NAMALWA (cell line): ENCODE data around the gene TEX264.

Experiments used
- DNase-seq: peaks from one replicate; pipeline ENCODE4 v3.0.0-alpha.2; 2015; ENCODE audit warnings: low spot score

Gene TEX264

DNA sequence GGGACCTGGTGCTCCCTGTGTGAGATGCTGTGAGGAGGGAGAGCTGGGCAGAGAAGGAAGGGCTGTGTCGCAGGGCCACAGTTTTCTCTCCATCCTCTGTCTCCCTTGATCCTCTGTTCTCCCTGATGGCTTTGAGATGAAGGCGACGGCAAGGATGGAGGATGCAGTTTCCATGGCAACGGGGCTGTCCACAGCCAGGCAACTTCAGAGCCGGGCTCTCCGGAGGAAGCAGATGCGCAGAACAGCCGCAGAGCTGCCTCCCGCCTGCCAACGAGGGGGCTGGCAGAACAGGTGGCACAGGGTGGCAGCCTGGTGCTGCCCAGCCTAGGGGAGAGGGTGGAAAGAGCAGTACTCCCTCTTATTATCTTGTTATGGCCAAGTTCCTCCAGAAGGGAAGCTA is 25.9 kb downstream of the TEX264 start:
- DNase-seq: no peak

DNA sequence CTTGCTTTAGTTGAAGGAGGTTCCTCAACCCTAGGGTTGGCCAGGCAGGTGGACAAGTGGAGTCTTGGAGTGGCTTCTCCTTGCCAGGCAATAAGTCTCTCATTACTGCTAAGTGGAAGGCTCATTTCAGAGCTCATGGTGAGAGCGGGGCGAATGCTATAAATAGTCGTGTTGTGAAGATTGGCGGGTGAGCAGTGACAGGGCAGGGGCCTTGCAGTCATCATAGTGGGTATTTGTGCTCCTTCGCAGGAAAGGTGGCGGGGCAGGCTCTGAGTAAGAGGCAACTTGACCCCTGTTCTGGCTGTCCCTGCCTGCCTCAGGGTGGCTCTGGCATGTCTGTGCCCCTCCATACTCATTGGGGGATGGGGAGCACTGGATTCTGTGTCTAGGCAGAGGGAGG is 27.2 kb downstream of the TEX264 start:
- no peak for DNase-seq

DNA sequence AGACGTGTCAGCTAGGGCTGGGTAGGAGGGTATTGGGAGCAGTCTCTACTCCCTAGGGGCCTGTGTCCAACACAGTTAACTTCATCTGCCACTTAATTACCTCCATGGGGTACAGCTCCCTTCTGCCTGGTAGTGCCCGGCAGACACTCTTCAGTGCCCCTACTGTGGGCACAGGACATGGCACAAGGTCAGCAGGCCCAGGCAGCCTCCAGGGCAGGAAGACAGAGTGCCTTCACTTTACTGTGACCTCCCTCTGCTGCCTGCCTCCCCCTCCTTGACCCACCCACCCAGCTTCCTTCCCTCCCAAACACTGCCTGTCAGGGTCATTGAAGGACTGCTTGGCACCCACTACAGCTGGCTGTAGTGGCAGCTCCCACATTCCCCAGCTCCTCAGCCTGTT is 29.4 kb downstream of the TEX264 start:
- no peak for DNase-seq

DNA sequence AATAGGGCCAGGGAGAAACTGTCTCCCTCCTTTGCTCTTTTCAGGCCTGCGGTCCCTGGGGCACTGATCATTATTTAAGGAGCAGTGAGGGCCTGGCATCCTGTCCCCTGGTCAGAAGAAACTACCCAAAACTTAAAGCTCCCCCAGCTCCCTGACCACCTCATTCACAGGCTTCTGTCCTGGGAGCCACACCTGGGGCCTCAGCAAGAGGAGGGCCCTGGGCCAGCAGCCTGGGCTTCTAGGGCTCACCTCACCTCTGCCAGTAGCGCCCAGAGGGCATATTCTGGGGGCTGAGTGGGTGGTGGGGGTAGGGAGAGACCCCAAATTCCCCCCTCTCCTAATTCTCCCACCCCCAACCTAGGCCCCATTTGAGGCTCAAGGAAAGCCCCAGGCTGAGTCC is 31.1 kb downstream of the TEX264 start:
- DNase-seq: no peak

DNA sequence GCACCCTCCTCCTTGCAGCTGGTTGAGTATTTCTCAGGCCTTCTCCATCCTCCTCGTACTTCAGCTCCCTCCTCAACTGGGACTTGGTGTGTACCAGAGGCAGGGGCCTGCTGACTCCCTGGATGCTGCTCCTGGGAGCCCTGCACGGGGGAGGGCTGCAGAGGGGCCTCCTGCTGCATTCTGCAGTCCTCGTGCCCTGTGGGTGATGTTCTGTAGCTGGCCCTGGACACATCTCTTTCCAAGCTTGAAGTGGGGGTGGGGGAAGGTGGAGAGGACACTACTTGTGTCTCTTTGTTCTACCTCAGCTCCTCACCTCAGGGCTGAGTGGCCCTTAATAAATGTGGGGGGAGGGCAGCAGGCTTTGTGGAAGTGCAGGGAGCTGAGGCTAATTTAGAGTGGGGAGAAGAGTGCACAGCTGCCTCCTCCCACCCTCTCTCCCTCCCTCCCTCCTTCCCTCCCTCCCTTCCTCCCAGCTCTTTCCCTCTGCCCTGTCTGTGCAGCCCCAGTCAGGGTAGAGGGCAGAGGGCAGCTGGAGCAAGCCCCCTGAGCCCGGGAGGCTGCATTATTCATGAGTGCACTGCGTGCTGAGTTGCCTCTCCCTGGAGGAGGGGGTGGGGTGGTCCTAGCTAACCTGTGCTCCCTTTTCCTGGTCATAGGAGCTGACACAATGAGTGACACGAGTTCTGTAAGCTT is 32.2 kb downstream of the TEX264 start:
- no peak for DNase-seq

DNA sequence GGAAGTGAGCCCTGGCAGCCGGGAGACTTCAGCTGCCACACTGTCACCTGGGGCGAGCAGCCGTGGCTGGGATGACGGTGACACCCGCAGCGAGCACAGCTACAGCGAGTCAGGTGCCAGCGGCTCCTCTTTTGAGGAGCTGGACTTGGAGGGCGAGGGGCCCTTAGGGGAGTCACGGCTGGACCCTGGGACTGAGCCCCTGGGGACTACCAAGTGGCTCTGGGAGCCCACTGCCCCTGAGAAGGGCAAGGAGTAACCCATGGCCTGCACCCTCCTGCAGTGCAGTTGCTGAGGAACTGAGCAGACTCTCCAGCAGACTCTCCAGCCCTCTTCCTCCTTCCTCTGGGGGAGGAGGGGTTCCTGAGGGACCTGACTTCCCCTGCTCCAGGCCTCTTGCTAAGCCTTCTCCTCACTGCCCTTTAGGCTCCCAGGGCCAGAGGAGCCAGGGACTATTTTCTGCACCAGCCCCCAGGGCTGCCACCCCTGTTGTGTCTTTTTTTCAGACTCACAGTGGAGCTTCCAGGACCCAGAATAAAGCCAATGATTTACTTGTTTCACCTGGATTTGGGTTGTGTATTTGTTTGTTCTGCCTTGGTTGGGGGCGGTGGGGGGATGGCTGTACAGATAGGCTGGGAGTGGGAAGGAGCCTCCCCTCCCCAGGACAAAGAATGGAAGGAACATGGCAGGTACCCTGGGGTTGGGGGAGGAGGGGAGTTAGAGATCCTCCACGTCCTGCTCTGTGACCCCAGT is 32.9 kb downstream of the TEX264 start:
- DNase-seq: no peak

DNA sequence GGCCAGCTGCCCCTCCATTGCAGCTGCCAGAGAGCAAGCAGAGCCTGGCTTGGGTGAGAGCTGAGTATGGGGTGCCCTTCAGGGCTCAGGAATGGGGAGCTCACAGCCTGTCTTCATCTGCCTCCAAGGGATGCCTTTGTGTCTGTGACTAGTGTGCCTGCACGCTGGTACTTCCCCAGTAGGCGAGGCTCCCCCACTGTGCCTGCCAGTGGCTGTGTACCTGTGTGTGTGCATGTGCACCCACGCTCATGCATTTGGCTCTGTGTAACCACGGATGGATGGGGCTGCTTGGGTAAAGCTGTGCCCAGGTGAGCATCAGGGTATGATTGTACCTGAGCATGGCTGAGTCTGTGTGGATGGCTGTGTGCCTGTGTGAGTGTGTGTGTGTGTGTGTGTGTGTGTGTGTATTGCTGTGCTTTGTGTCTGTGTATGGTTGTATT is 33.5 kb downstream of the TEX264 start:
- no peak for DNase-seq

DNA sequence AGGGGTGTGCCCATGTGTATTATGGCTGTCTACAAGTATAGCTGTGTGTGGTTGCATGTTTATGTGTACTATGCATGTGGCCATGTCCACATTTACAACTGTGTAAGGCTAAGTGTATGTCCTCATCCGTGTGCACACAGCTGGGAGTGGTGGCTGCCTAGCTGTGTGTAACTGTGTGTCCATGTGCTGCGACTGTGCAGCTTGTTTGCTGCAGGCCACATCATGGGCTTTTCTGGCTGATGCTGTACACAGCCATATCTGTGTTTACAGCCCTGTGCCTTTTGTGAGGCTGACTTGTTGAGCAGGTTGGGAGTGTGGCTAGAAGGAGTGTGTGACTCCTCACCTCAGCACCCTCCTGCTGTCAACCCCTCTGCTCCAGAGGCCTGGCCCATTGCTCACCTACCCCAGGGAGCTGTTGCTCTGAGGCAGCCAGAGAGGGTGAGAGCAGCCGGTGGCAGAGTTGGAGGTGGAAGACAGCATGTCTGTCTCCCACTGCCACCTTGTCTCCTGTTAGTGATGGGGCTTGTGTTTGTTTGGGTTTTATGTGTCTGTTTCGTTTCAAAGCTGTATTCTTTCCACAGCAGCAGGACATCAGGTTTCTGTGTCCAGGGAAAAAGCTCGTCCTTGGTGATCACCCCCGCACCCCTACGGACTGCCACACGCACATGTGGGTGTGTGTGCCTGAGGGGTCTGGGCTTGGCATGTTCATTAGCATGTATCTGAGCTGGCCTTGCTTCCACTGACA is 34.4 kb downstream of the TEX264 start:
- DNase-seq: no peak

DNA sequence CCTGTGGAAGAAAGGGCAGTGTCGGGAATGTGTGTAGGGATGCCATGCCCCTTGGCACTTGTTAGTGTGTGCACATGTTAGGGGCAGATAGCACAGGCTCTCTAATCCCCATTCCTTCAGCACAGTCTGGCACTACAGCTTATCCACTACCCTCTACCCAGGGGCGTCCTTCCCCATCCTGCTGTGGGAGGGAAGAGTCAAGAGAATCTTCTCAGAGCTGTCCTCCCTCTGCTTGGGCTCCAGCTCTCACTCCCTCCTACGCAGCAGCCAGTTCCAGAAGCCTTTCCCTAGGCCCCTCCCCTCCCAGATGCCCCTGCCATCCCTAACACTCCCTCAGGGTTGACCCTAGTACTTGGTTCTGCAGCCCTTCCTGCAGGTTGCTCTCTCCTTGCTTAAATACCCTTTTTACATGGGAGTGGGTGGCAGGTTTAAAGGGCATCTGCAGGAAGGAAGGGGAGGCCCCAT is 35.0 kb downstream of the TEX264 start:
- DNase-seq: no peak

DNA sequence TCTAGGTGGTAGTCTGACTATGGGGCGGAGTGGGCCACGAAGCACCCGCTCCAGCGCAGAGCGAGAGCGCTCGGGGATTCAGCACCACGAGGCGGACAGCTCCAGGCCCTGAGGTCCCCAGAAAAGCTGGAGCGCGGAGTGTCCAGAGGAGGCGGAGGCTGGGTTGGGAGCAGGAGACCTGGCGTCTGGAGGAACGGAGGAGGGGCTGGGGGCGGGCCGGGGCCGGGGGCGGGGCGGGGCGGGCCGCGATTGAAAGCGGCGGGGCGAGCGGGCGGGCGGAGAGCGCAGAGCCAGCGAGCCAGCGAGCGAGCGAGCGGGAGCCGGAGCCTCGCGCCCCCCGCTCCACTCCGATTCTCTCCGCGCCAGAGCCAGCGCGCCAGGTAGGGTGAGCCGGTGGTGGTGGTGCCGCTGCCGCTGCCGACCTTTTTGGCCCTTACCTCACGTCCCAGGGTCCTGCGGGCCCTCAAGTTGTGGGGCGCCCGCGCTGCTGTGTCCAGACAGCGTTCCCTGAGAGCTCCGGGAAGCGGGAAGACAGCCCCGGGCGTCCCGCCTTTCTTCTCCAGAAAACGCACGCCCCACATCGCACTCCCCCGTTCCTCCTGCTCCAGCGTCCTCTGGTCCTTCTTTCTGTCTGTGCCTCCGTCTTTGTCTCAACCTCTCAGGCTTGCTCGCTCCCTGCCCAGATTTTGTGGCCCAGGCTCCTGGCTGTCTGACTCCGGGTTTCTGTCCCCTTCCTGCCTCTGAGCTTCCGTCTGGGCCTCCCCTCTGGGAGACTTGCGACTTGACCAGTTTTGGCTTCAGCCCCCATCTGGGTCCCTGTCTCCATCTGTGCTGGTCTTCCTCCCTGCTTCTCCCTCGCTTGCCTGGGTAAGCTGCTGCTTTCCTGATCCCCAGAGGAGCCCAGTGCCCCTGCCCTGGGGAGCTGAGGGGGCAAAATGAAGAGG is 36.0 kb downstream of the TEX264 start, which contains the start of gene GRM2:
Gene GRM2, plus strand, starts transcription at position 281 of the 944 bp plus-strand sequence. CDS start 1,916 bp downstream, outside the sequence.
- DNase-seq: no peak

DNA sequence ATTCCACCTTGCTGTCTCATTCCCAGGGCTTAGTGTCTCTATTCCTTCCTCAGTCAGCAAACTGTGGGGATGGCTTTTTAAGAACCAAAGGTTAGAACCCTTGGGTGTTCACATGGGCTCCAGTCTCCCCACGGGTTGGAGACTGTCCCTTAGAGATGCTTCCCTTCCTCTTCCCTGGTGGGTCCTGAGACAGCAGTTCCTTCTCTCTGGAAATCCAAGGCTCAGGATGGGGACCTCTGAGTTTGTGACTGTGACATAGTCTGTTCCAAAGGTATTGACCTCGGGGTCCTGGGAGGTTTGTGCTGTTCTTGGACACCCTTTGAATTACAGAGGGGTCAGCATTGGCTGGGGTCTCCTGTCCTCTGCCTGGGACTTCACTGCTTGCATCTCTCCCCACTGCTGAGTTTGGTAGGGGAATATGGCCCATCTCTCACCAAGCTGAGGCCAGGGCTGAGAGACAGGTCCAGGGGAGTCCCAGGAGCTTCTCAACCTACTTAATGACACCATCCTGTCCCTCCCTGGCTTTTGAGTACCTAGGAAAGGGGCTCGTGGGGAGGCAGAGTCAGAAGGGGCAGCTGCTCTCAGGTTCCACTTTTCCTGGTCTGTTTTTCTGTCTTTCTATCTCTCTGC is 37.3 kb downstream of the TEX264 start:
- no peak for DNase-seq

DNA sequence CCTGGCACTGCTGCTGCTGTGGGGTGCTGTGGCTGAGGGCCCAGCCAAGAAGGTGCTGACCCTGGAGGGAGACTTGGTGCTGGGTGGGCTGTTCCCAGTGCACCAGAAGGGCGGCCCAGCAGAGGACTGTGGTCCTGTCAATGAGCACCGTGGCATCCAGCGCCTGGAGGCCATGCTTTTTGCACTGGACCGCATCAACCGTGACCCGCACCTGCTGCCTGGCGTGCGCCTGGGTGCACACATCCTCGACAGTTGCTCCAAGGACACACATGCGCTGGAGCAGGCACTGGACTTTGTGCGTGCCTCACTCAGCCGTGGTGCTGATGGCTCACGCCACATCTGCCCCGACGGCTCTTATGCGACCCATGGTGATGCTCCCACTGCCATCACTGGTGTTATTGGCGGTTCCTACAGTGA is 38.0 kb downstream of the TEX264 start:
- no peak for DNase-seq

DNA sequence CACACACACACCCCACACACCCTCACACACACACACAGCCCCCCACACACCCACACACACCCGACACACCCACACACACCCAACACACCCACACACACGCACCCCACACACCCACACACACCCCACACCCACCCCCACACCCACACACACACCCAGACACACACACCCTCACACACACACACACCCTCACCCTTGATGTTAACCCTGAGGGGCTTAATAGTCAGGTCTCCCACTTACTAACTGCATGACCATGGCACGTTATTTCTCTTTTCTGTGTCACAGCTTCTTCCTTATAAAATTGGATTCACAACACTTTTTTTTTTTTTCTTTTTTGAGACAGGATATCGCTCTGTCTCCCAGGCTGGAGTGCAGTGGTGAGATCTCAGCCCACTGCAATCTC is 38.6 kb downstream of the TEX264 start:
- no peak for DNase-seq

DNA sequence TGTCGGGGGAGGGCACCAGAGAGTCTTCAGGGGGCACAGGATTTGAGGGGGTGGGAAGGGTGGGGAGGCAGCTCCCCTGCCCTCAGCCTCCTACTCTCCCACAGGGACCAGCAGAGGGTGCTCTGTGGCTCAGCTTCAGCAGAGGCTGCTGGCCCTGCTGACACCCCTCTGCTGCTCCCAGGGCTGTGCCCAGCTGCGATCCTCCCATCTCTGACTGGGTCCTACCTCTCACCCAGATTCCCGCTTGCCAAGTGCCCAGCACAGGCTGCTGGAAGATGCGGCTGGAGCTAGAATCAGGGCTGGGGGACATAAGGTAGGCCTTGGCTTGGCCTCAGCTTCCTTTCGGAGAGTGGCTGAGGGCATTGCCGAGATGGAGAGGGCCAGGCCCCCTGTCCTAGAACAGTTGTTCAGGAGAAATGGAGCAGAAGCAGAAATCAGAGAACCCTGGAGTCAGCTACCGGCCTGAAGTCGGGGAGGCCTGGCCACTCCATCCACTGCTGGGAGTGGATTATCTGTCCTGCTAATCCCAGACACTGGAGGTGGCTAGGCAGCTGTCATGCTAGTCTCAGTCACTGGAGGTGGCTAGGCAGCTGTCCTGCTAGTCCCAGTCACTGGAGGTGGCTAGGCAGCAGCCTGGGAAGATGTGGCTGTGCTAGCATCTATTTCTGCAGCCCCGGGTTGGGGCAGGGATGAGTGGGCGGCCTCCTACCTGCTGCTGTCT is 39.7 kb downstream of the TEX264 start:
- peak; percentile 12 for DNase-seq

DNA sequence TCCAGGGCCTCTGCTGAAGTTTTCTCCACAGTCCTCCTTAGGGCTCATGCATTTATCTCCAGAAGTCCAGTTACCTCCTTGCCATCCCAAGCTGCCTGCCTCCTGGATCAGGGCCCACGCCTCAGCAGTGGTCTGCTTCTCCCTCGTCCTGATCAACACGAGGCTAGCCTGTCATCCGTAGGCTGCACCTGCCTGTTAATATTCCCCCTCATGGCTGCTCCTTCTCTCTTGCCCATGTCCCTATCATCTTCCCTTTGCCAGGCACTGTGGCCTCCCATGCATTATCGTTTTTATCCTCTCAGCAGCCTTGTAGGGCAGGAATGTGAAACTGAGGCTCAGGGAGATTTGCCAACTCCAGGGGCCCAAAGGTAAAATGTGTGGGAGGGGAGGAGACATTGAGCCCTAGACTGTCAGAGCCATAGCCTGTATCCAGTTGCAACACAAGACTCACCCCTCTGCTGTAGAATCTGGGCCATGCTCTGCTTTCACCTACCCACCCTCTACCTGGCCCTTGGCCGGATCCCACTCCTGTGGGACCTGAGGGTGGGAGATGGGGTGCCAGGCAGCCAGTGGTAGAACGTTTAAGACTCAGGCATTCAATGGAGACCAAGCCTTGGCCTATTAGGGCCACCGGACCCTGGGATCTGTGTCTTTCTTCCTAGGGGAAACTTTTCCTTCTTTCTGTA is 40.4 kb downstream of the TEX264 start:
- no peak for DNase-seq

DNA sequence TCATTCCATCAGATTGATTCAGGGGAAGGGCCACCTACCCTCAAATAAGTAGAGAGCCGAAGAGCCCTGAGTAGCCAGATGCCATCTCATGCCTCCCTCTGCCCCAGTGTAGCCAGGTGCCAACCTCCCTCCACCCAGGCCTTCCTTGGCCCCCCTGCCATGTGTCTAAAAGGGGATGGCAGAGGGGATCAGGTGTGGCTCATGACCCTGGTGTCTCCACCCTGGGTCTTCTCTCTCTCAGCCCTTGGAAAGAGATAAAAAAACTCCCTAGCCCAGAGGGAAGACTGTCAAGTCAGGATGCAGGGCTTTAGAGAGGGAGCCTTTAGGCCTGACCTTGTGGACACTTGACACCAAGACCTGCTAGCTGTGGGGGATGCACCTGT is 41.0 kb downstream of the TEX264 start:
- no peak for DNase-seq

DNA sequence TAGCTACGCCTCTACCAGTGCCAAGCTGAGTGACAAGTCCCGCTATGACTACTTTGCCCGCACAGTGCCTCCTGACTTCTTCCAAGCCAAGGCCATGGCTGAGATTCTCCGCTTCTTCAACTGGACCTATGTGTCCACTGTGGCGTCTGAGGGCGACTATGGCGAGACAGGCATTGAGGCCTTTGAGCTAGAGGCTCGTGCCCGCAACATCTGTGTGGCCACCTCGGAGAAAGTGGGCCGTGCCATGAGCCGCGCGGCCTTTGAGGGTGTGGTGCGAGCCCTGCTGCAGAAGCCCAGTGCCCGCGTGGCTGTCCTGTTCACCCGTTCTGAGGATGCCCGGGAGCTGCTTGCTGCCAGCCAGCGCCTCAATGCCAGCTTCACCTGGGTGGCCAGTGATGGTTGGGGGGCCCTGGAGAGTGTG is 41.5 kb downstream of the TEX264 start:
- DNase-seq: no peak

DNA sequence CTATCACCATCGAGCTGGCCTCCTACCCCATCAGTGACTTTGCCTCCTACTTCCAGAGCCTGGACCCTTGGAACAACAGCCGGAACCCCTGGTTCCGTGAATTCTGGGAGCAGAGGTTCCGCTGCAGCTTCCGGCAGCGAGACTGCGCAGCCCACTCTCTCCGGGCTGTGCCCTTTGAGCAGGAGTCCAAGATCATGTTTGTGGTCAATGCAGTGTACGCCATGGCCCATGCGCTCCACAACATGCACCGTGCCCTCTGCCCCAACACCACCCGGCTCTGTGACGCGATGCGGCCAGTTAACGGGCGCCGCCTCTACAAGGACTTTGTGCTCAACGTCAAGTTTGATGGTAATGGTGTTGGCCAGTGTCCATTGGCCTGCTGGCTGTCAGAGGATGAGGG is 41.9 kb downstream of the TEX264 start:
- DNase-seq: no peak

DNA sequence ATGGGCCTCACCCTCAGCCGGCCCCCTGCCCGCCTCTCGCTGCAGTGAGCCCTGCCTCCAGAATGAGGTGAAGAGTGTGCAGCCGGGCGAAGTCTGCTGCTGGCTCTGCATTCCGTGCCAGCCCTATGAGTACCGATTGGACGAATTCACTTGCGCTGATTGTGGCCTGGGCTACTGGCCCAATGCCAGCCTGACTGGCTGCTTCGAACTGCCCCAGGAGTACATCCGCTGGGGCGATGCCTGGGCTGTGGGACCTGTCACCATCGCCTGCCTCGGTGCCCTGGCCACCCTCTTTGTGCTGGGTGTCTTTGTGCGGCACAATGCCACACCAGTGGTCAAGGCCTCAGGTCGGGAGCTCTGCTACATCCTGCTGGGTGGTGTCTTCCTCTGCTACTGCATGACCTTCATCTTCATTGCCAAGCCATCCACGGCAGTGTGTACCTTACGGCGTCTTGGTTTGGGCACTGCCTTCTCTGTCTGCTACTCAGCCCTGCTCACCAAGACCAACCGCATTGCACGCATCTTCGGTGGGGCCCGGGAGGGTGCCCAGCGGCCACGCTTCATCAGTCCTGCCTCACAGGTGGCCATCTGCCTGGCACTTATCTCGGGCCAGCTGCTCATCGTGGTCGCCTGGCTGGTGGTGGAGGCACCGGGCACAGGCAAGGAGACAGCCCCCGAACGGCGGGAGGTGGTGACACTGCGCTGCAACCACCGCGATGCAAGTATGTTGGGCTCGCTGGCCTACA is 44.4 kb downstream of the TEX264 start:
- no peak for DNase-seq
